ENCODE measurements around the gene GPR158. TPM values are rescaled to one million over a fixed set of nuclear protein-coding genes. Genes with fewer than 3 reads are reported as not detected.

Gene GPR158
- total and polyA plus RNA-seq, 4 donors: 0.02 to 0.97 TPM; not detected in 2

GRCh38 chr10:25180801-25181200 is 6.0 kb downstream of the GPR158 start:
- H3K9me3 ChIP-seq (ENCODE audit: control insufficient read depth in 4 of 4, insufficient read depth in 3 of 4, low read length in 3 of 4): peaks cover 0 to 2% (median 0%) of the 10 kb centered on the region in 4 donors
- no peaks in the 10 kb centered on the region for H3K36me3 ChIP-seq (ENCODE audit: control insufficient read depth in 4 of 4, insufficient read depth in 4 of 4, low read length in 4 of 4)
- H3K27ac ChIP-seq (ENCODE audit: low read depth in 1 of 2, low read length in 1 of 2): no peak overlapping the region
- H3K9ac ChIP-seq (ENCODE audit: insufficient read depth in 1 of 2, low read length in 2 of 2): no peak overlapping the region
- ATAC-seq (ENCODE audit: insufficient read depth, low FRiP score): no peak
- DNase-seq: no peak
- TF ChIP-seq CTCF (IDR thresholded peaks at IDR 0.05; ENCODE audit: control extremely low read depth, extremely low read depth): no peak
- peaks cover 0 to 5% (median 0%) of the 10 kb centered on the region in 5 donors for H3K4me1 ChIP-seq (ENCODE audit: control insufficient read depth in 5 of 5, insufficient read depth in 5 of 5, low read length in 5 of 5)
- peaks cover 4 to 25% (median 21%) of the 10 kb centered on the region in 3 donors for H3K27me3 ChIP-seq (ENCODE audit: control insufficient read depth in 3 of 3, insufficient read depth in 3 of 3, low read length in 2 of 3)
- no peak overlapping the region for H3K4me3 ChIP-seq
- WGBS, 2 donors: 75 to 83% methylated on average over 2 of the region's 2 CpGs

GRCh38 chr10:25182636-25183035 is 7.8 kb downstream of the GPR158 start:
- DNase-seq (no peak), ATAC-seq (ENCODE audit: insufficient read depth, low FRiP score) (no peak)
- H3K36me3 ChIP-seq (ENCODE audit: control insufficient read depth in 4 of 4, insufficient read depth in 4 of 4, low read length in 4 of 4): no peaks in the 10 kb centered on the region
- H3K27ac ChIP-seq (ENCODE audit: low read depth in 1 of 2, low read length in 1 of 2): no peak overlapping the region
- H3K9me3 ChIP-seq (ENCODE audit: control insufficient read depth in 4 of 4, insufficient read depth in 3 of 4, low read length in 3 of 4): no peaks in the 10 kb centered on the region
- 80 to 83% methylated on average over 3 of the region's 3 CpGs for WGBS, 2 donors
- peaks cover 4 to 10% (median 4%) of the 10 kb centered on the region in 3 donors for H3K27me3 ChIP-seq (ENCODE audit: control insufficient read depth in 3 of 3, insufficient read depth in 3 of 3, low read length in 2 of 3)
- H3K4me1 ChIP-seq (ENCODE audit: control insufficient read depth in 5 of 5, insufficient read depth in 5 of 5, low read length in 5 of 5): no peaks in the 10 kb centered on the region
- no peak for TF ChIP-seq CTCF (IDR thresholded peaks at IDR 0.05; ENCODE audit: control extremely low read depth, extremely low read depth)
- no peak overlapping the region for H3K4me3 ChIP-seq
- H3K9ac ChIP-seq (ENCODE audit: insufficient read depth in 1 of 2, low read length in 2 of 2): no peak overlapping the region

- ATAC-seq (ENCODE audit: insufficient read depth, low FRiP score) (no peak), DNase-seq (peak in 2 of 3 donors; percentile 7 to 31)
- no peaks in the 10 kb centered on the region for H3K36me3 ChIP-seq (ENCODE audit: control insufficient read depth in 4 of 4, insufficient read depth in 4 of 4, low read length in 4 of 4)
- H3K4me3 ChIP-seq: no peak overlapping the region
- no peaks in the 10 kb centered on the region for H3K9me3 ChIP-seq (ENCODE audit: control insufficient read depth in 4 of 4, insufficient read depth in 3 of 4, low read length in 3 of 4)
- H3K27ac ChIP-seq (ENCODE audit: low read depth in 1 of 2, low read length in 1 of 2): no peak overlapping the region
- no peak overlapping the region for H3K9ac ChIP-seq (ENCODE audit: insufficient read depth in 1 of 2, low read length in 2 of 2)
- TF ChIP-seq CTCF (IDR thresholded peaks at IDR 0.05; ENCODE audit: control extremely low read depth, extremely low read depth): no peak
- H3K4me1 ChIP-seq (ENCODE audit: control insufficient read depth in 5 of 5, insufficient read depth in 5 of 5, low read length in 5 of 5): peaks cover 0 to 7% (median 0%) of the 10 kb centered on the region in 5 donors
- no peaks in the 10 kb centered on the region for H3K27me3 ChIP-seq (ENCODE audit: control insufficient read depth in 3 of 3, insufficient read depth in 3 of 3, low read length in 2 of 3)
- 69 to 78% methylated on average over 5 of the region's 5 CpGs for WGBS, 2 donors
Measured at GRCh38 chr10:25191162-25191895, 16.5 kb downstream of the GPR158 start.

All from lung (tissue), 12 donors.